GM19397 (cell line): ENCODE data around the gene MAP4K5.

Experiments
- ATAC-seq: cut with Tn5 transposase; IDR thresholded peaks from one replicate; pipeline ENCODE4 v1.9.1; 2021; ENCODE audit warnings: mild to moderate bottlenecking, moderate library complexity; ENCODE audit not compliant: unreplicated experiment

MAP4K5 gene

DNA sequence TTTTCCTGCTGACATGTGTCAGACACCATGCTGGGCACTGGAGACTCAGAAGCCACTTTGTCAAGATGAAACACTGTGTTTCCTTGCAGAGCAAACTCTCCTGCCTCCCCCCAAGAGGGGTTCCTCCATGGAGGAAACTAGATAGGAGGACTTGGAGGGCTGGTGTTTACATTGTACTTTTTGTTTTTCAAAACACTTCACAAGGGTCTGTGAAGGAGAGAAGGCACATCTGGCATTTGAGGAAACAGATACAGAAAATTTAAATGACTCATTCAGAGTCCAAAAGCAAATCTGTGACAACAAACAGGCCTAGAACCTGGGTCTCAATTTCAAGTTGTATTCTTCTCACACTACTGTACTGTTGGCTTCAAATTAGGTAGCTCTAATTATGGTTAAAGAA, 128.9 kb downstream of the MAP4K5 start:
- ATAC-seq, result no peak

DNA sequence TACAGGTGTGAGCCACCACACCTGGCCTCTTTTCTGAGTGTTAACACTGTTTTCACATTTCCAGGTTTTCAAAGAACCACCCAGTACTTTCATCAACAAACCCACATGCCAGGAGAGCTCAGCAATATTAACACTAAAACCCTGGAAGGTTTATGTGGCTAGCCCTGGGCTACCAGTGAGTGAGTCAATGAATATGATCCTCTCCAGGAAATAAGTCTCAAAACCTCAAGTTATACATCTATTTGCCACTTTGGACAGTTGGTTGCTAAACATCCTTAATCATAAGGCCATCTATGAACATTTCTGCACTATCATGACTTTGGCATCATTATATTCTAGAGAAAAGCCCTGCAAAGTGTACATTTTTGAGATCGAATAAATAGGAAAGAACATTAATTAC, 129.4 kb downstream of the MAP4K5 start:
- no peak for ATAC-seq

GRCh38 chr14:50400461-50400860, 131.9 kb downstream of the MAP4K5 start:
- no peak for ATAC-seq

- ATAC-seq, result no peak
Observed at GRCh38 chr14:50399251-50400032, 132.9 kb downstream of the MAP4K5 start.

- no peak for ATAC-seq
Observed at GRCh38 chr14:50398189-50398580, 134.2 kb downstream of the MAP4K5 start.

- no peak for ATAC-seq
Observed at GRCh38 chr14:50397390-50398188, 134.8 kb downstream of the MAP4K5 start.

DNA sequence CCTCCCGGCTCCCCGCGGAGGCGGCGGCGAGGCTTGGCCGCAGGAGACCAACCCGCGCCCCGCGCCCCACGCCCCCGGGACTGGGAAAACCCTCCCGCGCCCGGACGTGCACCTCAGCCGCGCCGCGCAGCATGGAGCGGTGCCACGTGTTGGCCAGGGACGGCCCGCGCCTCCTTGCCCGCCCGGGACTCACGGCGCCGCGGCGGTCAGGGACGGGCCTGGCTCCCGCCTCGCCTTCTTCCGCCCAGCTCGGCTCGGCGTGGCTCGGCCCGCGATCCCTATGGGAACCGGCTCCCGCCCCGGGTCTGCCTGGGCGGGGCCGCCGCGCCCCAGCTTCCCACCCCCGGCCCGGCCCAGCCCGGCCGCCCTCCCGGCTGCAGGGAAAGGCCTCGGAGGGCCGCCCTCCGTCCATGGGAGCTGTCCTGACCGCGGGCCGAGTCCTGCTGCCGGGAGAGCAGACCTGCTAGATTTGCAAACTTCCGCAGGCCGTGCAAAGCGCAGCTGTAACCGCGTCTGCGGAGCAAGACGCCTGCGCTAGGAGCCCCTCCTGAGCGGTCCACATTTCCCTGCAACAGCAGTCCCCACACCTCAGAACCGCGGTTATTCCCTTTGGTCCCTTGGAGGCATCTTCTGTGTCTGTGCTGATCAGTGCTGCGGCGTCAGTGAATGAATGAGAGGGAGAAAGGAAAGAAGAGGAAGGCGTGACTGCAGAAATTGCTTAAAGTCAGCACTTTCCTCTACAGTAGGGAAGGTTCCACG, 135.6 kb downstream of the MAP4K5 start, which contains the start of gene CDKL1:
CDKL1 (minus strand) TSS at position 251 of the 759 bp plus-strand sequence. CDS start 1,013 bp downstream, outside the sequence.
- peak; percentile 64 for ATAC-seq

- no peak for ATAC-seq
Observed at GRCh38 chr14:50395448-50395847, 136.9 kb downstream of the MAP4K5 start.

GRCh38 chr14:50394713-50395112, 137.7 kb downstream of the MAP4K5 start:
- ATAC-seq, result no peak

- ATAC-seq, result no peak
Observed at GRCh38 chr14:50389668-50390441, 142.5 kb downstream of the MAP4K5 start.

DNA sequence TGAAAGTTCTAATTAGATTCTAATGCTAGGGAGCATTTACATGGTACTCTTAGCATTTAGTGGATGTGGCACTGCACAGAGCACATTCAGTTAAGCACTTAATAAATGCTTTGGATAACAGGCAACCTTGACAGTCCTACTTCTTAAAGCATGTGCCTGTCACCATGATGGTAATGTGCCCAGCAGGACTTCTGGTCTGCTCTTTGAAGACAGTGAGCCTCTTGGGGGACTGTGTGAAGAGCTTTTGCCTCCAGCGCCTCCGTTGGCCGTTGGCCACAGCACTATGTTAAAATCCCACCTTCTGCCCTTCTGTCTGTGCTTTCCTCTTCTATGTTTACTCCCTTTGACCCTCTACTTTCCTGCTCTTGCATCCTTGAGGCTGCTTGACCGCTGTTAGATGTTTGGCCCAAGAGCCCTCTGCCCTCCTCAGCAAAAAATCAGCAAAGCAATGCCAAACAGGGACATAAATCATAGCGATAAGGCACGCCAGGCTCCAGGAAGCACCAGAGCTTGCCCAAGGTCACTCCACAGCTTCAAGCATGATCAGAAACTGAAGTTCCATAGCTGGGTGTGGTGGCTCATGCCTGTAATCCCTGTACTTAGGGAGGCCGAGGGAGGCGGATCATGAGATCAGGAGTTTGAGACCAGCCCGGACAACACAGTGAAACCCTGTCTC, 144.0 kb downstream of the MAP4K5 start:
- ATAC-seq, result no peak

DNA sequence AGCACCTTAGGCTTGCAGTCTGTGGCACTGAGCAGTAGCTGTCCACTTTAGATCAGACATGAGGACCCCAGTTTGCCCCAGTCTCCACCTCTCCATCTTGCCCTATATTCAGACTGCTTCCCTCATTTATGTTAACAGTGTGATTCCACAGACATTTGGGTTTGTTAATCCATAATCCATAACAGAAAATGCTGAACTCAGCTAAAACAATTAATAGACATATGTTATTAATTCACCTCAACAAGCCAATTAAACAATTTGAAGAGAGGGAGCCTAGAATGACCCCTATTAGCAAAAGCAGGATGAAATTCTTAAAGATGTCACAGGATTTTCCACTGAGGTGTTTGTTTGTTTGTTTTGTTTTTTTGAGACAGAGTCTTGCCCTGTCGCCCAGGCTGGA, 144.8 kb downstream of the MAP4K5 start:
- ATAC-seq, result no peak

GRCh38 chr14:50383618-50384225, 148.6 kb downstream of the MAP4K5 start:
- ATAC-seq, result no peak

DNA sequence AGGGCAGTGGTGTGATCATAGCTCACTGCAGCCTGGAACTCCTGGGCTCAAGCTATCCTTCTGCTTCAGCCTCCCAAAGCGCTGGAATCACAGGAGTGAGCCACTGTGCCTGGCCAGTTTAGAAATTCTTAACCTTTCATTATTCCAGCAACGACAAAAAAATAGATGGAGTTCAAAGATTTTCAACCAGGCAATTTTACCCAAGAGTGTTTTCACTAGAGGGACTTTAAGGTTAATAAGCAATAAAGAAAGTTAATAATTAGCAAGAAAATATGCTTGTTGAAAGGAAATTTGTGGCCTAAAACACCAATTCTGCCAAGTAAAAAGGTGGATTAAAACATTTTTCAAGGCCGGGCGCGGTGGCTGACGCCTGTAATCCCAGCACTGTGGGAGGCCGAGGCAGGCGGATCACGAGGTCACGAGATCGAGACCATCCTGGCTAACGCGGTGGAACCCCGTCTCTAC, 150.5 kb downstream of the MAP4K5 start:
- no peak for ATAC-seq

DNA sequence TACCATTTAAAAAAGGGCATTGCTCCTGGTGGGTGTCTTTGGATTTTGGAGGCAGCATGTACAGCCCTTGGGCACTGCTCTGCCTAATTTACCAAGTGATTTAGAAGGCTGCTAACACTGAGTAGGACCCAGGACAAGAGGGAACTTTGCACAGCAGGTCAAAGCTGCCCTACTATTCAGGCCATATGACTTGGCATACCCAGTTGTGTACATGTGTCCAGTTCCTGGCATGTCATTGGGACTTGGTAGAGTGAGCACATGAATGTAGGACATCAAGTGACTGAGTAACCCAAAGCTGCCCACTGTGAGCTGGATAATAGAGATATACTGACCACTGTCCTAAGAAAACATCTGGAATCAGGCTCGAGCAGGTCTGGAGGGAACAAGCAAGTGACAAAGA, 151.4 kb downstream of the MAP4K5 start:
- no peak for ATAC-seq

DNA sequence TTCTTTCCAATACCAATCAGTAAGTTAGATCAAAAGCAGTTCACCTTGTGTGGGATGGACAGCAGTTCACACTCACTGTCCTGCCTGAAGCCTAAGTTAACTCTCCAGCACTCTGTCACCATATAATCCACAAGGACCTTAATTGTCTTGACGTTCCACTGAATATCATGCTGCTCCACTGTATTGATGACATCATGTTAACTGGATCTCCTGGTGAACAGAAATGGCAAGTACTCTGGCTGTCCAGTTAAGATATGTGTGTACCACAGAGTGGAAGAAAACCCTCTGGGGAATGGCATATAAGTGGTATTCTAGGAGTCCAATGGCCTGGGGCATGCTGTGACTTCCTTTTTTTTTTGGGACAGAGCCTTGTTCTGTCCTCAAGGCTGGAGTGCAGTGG, 151.9 kb downstream of the MAP4K5 start:
- ATAC-seq, result no peak

DNA sequence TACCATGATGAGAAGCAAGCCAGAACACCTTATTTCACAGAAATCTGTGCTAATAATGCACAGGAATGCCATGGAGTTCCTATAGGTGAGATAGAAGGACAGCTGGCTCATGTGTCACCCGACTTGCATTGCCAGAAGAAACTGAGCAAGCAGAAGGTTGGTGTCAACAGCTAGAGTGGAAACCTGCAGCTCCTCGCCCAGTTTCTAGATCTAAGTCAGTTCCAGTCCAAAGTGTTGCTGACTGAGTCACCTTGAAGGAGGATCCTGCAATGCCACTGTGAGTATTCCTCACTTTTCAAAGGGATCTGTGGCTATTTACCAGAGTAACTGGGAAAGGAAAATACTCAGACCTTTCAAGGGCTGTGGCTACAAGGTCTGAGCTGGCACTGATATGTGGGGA, 152.8 kb downstream of the MAP4K5 start:
- ATAC-seq, result no peak

- no peak for ATAC-seq
Observed at GRCh38 chr14:50377550-50378085, 154.8 kb downstream of the MAP4K5 start.

- no peak for ATAC-seq
Observed at GRCh38 chr14:50375760-50376159, 156.6 kb downstream of the MAP4K5 start.
